Measurements from ENCODE around the gene RNF217.

Gene RNF217

DNA sequence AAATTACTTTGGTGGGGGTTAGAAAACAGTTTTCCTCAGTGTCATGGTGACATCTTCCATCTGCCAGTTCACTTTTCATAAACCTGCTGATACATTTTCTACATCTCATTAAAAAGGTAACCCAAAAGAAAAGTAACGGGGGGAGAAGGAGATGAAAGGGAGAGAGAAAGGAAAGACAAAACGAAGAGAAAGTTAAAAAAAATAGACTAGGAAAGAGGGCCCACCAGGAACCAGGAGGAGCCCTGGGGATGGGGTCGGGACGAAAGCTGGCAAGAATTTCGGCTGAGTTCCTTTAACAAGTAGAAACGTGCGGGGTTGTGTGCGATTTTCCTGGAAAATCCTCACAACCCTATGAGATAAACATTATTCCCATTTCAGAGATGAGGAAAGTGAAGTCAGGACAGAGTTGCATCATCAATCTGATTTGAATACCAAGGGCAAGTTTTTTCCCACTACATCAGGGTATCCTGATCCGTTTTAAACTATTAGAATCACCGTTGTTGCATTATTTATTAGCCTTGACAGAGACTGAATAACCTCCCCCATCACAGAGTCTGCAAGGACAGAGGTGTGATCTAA lies 137.9 kb downstream of the RNF217 start:
- TF ChIP-seq, protein P1, sequence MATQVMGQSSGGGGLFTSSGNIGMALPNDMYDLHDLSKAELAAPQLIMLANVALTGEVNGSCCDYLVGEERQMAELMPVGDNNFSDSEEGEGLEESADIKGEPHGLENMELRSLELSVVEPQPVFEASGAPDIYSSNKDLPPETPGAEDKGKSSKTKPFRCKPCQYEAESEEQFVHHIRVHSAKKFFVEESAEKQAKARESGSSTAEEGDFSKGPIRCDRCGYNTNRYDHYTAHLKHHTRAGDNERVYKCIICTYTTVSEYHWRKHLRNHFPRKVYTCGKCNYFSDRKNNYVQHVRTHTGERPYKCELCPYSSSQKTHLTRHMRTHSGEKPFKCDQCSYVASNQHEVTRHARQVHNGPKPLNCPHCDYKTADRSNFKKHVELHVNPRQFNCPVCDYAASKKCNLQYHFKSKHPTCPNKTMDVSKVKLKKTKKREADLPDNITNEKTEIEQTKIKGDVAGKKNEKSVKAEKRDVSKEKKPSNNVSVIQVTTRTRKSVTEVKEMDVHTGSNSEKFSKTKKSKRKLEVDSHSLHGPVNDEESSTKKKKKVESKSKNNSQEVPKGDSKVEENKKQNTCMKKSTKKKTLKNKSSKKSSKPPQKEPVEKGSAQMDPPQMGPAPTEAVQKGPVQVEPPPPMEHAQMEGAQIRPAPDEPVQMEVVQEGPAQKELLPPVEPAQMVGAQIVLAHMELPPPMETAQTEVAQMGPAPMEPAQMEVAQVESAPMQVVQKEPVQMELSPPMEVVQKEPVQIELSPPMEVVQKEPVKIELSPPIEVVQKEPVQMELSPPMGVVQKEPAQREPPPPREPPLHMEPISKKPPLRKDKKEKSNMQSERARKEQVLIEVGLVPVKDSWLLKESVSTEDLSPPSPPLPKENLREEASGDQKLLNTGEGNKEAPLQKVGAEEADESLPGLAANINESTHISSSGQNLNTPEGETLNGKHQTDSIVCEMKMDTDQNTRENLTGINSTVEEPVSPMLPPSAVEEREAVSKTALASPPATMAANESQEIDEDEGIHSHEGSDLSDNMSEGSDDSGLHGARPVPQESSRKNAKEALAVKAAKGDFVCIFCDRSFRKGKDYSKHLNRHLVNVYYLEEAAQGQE (IDR thresholded peaks at IDR 0.05; ENCODE audit: insufficient replicate concordance, low read depth): no peak
- no peak for TF ChIP-seq POLR2AphosphoS5 (IDR thresholded peaks at IDR 0.05; ENCODE audit: low read depth)
- TF ChIP-seq SPI1 (IDR thresholded peaks at IDR 0.05; ENCODE audit: borderline replicate concordance, low read depth): no peak
- TF ChIP-seq GABPA (IDR thresholded peaks at IDR 0.05; ENCODE audit: low read depth): no peak
- TF ChIP-seq, protein P2, sequence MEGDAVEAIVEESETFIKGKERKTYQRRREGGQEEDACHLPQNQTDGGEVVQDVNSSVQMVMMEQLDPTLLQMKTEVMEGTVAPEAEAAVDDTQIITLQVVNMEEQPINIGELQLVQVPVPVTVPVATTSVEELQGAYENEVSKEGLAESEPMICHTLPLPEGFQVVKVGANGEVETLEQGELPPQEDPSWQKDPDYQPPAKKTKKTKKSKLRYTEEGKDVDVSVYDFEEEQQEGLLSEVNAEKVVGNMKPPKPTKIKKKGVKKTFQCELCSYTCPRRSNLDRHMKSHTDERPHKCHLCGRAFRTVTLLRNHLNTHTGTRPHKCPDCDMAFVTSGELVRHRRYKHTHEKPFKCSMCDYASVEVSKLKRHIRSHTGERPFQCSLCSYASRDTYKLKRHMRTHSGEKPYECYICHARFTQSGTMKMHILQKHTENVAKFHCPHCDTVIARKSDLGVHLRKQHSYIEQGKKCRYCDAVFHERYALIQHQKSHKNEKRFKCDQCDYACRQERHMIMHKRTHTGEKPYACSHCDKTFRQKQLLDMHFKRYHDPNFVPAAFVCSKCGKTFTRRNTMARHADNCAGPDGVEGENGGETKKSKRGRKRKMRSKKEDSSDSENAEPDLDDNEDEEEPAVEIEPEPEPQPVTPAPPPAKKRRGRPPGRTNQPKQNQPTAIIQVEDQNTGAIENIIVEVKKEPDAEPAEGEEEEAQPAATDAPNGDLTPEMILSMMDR (IDR thresholded peaks at IDR 0.05; ENCODE audit: insufficient read depth, low read length): no peak
- Histone ChIP-seq H3K27ac (replicated peaks) (no peak overlapping the region), H3K4me3 (replicated peaks; ENCODE audit: insufficient read depth, low read length) (no peak overlapping the region), H3K27me3 (ENCODE audit: insufficient read depth, poor library complexity, severe bottlenecking) (peaks cover 17% of the 10 kb centered on the region)
- no peak for DNase-seq (ENCODE audit: low read depth in 1 of 2, low spot score in 1 of 2)

DNA sequence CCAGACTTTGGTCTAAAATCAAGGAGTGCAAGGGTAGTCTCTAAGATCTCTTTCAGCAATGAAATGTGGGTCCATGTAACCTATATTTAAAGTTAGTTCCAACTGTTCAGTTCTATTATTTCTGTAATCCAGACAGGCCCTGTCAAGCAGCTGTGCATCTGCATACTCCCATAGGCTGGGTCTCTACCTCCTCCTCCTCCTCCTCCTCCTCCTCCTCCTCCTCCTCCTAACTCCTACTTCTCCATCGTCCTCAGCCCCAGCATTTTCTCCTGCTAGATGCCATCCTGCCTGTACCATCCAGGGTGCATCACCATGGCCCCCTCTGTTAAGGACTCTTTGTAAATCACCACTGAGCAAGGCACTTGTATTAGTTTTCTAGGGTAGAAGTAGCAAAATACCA lies 138.9 kb downstream of the RNF217 start:
- peaks cover 17% of the 10 kb centered on the region for H3K27me3 ChIP-seq (ENCODE audit: insufficient read depth, poor library complexity, severe bottlenecking)
- TF ChIP-seq SPI1 (IDR thresholded peaks at IDR 0.05; ENCODE audit: borderline replicate concordance, low read depth) (no peak), GABPA (IDR thresholded peaks at IDR 0.05; ENCODE audit: low read depth) (no peak), POLR2AphosphoS5 (IDR thresholded peaks at IDR 0.05; ENCODE audit: low read depth) (no peak)
- TF ChIP-seq, protein P1 (IDR thresholded peaks at IDR 0.05; ENCODE audit: insufficient replicate concordance, low read depth): no peak
- TF ChIP-seq, protein P2 (IDR thresholded peaks at IDR 0.05; ENCODE audit: insufficient read depth, low read length): no peak
- H3K27ac ChIP-seq (replicated peaks): no peak overlapping the region
- no peak overlapping the region for H3K4me3 ChIP-seq (replicated peaks; ENCODE audit: insufficient read depth, low read length)
- no peak for DNase-seq (ENCODE audit: low read depth in 1 of 2, low spot score in 1 of 2)

DNA sequence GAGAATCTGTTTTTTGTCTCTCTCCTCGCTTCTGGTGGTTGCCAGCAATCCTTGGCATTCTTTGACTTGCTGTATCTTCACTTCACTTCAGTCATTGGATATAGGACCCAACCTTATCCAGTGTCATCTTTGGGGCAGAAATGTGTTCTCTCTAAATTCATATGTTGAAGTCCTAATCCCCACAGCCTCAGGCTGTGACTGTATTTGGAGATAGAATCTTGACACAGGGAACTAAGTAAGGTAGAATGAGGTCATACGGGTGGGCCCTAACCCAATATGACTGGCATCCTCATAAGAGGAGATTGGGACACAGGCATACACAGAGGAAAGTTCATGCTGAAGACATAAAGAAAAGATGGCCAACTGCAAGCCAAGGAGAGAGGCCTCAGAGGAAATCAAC lies 139.4 kb downstream of the RNF217 start:
- TF ChIP-seq, protein P1 (IDR thresholded peaks at IDR 0.05; ENCODE audit: insufficient replicate concordance, low read depth): no peak
- H3K4me3 ChIP-seq (replicated peaks; ENCODE audit: insufficient read depth, low read length): no peak overlapping the region
- no peak for DNase-seq (ENCODE audit: low read depth in 1 of 2, low spot score in 1 of 2)
- peaks cover 17% of the 10 kb centered on the region for H3K27me3 ChIP-seq (ENCODE audit: insufficient read depth, poor library complexity, severe bottlenecking)
- H3K27ac ChIP-seq (replicated peaks): no peak overlapping the region
